ENCODE data around the gene RAB26. TPM values are rescaled to one million over a fixed set of nuclear protein-coding genes. Genes with fewer than 3 reads are reported as not detected.

Gene RAB26
- total and polyA plus RNA-seq, 2 donors from 2014 or later = 1.5 to 3.0 TPM

GRCh38 chr16:2151188-2152091 lies 3.0 kb downstream of the RAB26 start:
- Histone ChIP-seq H3K4me1 (ENCODE audit: control insufficient read depth in 2 of 3, insufficient read depth in 2 of 3, low read depth in 1 of 3, low read length in 3 of 3) (peaks cover 0 to 58% (median 13%) of the 10 kb centered on the region in 3 donors), H3K36me3 (ENCODE audit: control insufficient read depth in 2 of 3, insufficient read depth in 3 of 3, low read length in 3 of 3) (peaks cover 0 to 3% (median 0%) of the 10 kb centered on the region in 3 donors), H3K4me3 (ENCODE audit: low read length in 3 of 3) (no peak overlapping the region), H3K9ac (ENCODE audit: low read length in 3 of 3) (peak overlapping the region in 1 of 3 donors; percentile 12), H3K27me3 (ENCODE audit: control insufficient read depth, insufficient read depth, low read length) (no peaks in the 10 kb centered on the region), H3K9me3 (ENCODE audit: control insufficient read depth in 2 of 3, insufficient read depth in 1 of 3, low read length in 3 of 3) (no peaks in the 10 kb centered on the region), H3K27ac (ENCODE audit: low read depth in 2 of 2, low read length in 2 of 2) (no peak overlapping the region)
- DNase-seq (peak in 1 of 5 donors; percentile 66), FAIRE-seq (no peak)
- no peak for TF ChIP-seq CTCF (IDR thresholded peaks at IDR 0.05; ENCODE audit: borderline replicate concordance, extremely low read depth, insufficient read depth)
- intact Hi-C loops (cut with DNase I) = no loop called here

DNA sequence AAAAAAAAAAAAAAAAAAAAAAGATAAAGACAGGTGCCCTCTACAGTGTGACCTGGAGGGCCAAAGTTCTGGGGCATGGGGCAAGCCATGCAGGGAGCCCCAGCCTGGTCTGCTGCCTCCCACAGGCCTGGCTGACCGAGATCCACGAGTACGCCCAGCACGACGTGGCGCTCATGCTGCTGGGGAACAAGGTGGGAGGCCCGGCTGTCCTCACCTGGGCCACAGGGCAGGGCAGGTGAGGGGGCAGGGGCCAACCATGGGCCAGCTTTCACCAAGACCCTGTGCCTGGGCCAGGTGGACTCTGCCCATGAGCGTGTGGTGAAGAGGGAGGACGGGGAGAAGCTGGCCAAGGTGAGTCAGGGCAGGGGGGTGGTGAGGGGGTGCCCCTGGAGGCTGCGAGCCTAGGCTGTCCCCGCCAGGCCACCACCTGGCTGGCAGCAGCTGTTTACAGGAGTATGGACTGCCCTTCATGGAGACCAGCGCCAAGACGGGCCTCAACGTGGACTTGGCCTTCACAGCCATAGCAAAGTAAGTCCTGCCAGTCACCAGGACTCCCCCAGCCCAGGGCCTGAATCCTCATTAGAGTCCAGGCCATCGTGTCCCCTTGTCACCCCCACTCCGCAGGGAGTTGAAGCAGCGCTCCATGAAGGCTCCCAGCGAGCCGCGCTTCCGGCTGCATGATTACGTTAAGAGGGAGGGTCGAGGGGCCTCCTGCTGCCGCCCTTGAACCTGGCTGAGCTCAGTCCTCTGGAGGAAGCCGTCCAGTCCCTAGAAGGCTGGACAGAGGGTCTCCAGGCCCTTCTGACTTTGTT lies 4.5 kb downstream of the RAB26 start:
- FAIRE-seq (no peak), DNase-seq (peak in 4 of 5 donors; percentile 45 to 79 (median 66))
- intact Hi-C loops (cut with DNase I) = no loop called here
- H3K9me3 ChIP-seq (ENCODE audit: control insufficient read depth in 2 of 3, insufficient read depth in 1 of 3, low read length in 3 of 3) = no peaks in the 10 kb centered on the region
- H3K4me3 ChIP-seq (ENCODE audit: low read length in 3 of 3) = peak overlapping the region; percentile 63 to 99 (median 96)
- H3K27ac ChIP-seq (ENCODE audit: low read depth in 2 of 2, low read length in 2 of 2) = peak overlapping the region in 1 of 2 donors; percentile 30
- H3K36me3 ChIP-seq (ENCODE audit: control insufficient read depth in 2 of 3, insufficient read depth in 3 of 3, low read length in 3 of 3) = peaks cover 0 to 3% (median 0%) of the 10 kb centered on the region in 3 donors
- no peaks in the 10 kb centered on the region for H3K27me3 ChIP-seq (ENCODE audit: control insufficient read depth, insufficient read depth, low read length)
- peak overlapping the region; percentile 2 to 90 (median 49) for H3K9ac ChIP-seq (ENCODE audit: low read length in 3 of 3)
- peaks cover 0 to 68% (median 13%) of the 10 kb centered on the region in 3 donors for H3K4me1 ChIP-seq (ENCODE audit: control insufficient read depth in 2 of 3, insufficient read depth in 2 of 3, low read depth in 1 of 3, low read length in 3 of 3)
- no peak for TF ChIP-seq CTCF (IDR thresholded peaks at IDR 0.05; ENCODE audit: borderline replicate concordance, extremely low read depth, insufficient read depth)

DNA sequence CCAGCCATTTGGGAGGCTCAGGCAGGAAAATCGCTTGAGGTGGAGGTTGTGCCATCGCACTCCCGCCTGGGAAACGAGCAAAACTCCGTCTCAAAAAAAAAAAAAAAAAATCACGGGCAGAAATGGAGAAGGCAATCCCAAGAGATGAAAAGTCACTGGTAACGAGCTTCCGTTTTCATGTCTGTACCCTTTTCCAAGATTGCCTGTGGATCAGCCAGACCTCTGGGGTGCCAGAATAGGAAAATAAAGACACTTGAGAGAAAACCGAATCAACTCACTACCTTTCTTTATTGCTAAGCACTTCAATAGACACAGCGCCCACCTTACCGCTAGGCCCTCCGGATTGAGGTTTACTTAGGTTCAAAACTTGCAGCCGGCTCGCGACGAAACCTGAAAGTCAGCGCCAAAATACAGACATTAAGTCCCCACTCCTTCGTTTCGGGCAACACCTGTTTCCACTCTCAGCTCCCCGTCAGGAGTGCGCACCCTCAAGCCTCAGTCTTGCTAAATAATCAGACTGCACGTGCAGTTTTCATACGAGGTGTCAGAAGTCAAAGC lies 6.2 kb downstream of the RAB26 start:
- no peak for TF ChIP-seq CTCF (IDR thresholded peaks at IDR 0.05; ENCODE audit: borderline replicate concordance, extremely low read depth, insufficient read depth)
- intact Hi-C loops (cut with DNase I) = no loop called here
- H3K27me3 ChIP-seq (ENCODE audit: control insufficient read depth, insufficient read depth, low read length) = no peaks in the 10 kb centered on the region
- FAIRE-seq (no peak), DNase-seq (no peak)
- H3K27ac ChIP-seq (ENCODE audit: low read depth in 2 of 2, low read length in 2 of 2) = peak overlapping the region; percentile 74 to 78
- H3K9me3 ChIP-seq (ENCODE audit: control insufficient read depth in 2 of 3, insufficient read depth in 1 of 3, low read length in 3 of 3) = no peaks in the 10 kb centered on the region
- peaks cover 0 to 3% (median 0%) of the 10 kb centered on the region in 3 donors for H3K36me3 ChIP-seq (ENCODE audit: control insufficient read depth in 2 of 3, insufficient read depth in 3 of 3, low read length in 3 of 3)
- H3K4me3 ChIP-seq (ENCODE audit: low read length in 3 of 3) = peak overlapping the region; percentile 83 to 99 (median 96)
- H3K9ac ChIP-seq (ENCODE audit: low read length in 3 of 3) = peak overlapping the region; percentile 90 to 98 (median 94)
- peaks cover 0 to 62% (median 13%) of the 10 kb centered on the region in 3 donors for H3K4me1 ChIP-seq (ENCODE audit: control insufficient read depth in 2 of 3, insufficient read depth in 2 of 3, low read depth in 1 of 3, low read length in 3 of 3)
